SHP77 (cell line): Measurements from ENCODE around the gene DLGAP4.

Experiments used
- DNase-seq, 2 experiments: peaks; one replicate each; lab custom pipeline; 2025; lab: John Stamatoyannopoulos, UW

Gene DLGAP4

GRCh38 chr20:36408219-36408618 is 102.1 kb downstream of the DLGAP4 start:
- peak; percentile 5 to 55 for DNase-seq

DNA sequence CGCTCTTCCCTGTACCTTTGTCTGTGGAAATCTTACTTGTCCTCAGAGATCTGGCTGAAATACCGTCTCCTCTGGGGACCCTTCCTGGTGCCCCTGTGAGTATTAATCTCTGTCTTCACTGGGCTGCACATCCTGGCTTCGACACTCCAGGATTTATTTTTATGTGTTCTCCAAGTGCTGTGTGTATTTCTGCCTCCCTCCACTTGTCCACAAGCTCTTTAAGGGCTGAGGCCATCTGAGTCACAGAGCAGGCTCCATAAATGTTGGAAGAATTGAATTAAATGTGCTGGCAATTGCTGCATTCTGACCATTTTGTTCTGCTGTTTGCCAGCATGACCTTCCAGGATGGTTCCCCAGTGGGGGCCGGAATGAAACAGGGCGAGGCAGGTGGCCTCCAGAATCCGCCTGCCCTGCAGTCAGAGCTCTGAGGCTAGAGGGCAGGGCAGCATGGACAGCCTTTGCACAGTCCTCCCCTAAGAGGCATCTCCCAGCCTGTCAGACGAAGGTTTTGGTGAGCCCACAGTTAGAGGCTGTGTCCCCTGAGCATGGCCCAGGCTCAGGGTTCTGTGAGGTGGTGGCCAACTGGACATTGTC is 105.8 kb downstream of the DLGAP4 start:
- DNase-seq, result no peak

DNA sequence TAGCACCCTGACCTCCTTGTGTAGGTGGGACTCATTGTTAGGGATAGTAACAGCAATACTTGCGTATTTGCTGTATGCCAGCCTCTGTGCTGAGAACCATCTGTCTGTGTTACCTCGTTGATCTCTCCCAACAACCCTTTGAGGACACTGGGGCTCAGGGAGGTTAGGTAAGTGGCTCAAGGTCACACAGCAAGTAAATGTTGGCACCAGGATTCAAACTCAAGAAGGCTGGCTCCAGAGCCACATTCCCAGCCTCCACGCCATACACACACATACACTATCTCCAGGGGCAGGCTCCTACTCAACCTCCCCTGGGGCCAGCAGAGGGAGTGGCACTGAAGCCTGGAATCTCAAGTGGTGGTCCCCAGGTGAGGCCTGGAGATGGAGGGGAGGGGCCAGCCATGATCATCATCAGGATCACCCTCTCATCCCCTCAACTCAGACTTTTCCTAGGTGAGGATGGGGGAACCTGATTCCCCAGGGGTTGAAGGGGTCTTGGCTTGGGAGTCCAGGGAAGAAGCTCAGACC is 109.4 kb downstream of the DLGAP4 start:
- DNase-seq, result no peak

DNA sequence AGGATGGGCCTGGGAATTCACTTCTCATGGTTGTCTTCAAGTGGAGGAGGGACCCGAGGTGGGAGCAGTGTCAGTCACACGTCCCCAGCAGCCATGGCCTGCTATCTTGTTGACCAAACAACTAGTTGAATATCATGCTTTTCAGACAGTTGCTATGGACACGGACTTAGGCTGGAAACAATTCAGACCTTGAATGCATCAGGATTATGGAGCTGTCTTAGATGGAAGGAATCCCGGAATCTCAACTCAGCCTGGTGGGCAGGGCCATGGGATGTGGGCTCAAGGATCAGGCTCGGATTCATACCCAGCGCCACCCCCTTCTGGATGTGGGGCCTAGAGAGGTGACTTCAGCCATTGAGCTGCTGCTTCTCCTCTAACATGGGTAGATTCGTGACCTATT is 112.6 kb downstream of the DLGAP4 start:
- no peak for DNase-seq

DNA sequence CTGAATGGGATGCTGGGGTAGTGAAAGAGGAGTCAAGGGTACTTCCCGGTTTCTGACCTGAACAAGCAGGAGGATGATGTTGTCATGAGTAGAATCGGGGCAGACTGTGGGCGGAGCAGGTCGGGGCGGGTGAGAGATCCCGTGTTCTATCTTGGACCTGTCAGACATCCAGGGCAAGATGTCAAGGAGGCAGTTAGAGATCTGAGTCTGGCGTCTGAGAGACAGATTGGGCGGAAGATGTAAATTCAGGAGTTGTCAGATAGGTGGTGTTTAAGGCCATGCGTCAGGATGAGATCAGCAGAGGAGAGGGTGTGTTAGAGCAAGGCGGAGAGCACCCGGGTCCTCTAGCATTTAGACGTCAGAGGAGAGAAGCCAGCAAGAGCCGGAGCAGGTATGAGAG is 115.5 kb downstream of the DLGAP4 start:
- DNase-seq, result no peak

DNA sequence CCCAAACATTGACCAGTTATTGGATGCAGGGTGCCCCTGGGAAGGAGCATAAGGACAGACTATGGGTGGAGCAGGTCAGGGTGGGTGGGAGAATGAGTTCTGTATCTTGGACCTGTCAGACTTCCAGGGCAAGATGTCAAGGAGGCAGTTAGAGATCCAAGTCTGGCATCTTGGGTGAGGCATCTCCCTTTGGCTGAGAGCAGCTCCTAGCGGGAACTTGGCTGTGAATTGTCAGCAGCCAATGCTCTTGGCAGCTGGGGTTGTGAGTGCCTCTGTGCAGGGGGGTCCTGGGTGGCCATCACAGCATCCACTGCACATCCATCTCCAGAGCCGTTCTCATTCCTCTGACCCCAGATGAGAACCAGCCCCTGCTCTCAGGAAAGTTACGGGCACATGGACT is 118.2 kb downstream of the DLGAP4 start:
- no peak for DNase-seq

- no peak for DNase-seq
Observed at GRCh38 chr20:36425166-36425565, 119.0 kb downstream of the DLGAP4 start.

DNA sequence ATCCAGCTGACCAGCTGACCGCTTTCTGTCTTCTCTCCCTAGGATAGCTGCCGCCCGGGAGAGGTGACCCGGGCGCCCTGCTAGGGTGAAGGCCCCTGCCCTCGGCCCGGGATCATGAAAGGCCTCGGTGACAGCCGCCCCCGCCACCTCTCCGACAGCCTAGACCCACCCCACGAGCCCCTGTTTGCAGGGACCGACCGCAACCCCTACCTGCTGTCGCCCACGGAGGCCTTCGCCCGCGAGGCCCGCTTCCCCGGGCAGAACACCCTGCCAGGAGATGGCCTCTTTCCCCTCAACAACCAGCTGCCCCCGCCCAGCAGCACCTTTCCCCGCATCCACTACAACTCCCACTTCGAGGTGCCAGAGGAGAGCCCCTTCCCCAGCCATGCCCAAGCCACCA is 125.5 kb downstream of the DLGAP4 start:
- no peak for DNase-seq

DNA sequence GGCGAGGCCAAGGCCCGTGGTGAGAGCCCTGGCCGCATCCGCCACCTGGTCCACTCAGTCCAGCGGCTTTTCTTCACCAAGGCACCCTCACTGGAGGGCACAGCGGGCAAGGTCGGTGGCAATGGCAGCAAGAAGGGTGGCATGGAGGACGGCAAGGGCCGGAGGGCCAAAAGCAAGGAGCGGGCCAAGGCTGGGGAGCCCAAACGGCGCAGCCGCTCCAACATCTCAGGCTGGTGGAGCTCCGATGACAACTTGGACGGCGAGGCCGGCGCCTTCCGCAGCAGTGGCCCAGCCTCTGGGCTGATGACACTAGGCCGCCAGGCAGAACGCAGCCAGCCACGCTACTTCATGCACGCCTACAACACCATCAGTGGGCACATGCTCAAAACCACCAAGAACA is 126.0 kb downstream of the DLGAP4 start:
- DNase-seq, result no peak

DNA sequence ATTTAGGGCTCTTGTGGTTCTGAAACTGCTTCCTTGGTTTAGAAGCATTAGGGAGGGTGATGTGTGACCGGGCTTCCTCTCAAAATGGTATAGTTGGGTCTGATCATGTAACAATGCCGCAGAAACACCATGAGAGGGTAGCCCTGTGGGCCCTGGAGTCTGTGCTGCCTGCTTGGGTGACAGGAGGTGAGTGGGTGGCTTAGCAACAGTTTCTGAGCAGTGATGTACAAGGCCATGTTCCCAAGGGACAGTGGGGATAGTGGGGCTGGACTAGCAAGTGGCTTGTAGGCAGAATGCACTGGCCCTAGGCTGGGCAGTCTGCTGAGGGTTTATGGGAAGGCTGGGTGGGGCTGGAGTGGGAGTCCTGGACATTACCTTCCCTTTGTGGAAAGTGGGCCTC is 128.2 kb downstream of the DLGAP4 start:
- DNase-seq, result no peak

DNA sequence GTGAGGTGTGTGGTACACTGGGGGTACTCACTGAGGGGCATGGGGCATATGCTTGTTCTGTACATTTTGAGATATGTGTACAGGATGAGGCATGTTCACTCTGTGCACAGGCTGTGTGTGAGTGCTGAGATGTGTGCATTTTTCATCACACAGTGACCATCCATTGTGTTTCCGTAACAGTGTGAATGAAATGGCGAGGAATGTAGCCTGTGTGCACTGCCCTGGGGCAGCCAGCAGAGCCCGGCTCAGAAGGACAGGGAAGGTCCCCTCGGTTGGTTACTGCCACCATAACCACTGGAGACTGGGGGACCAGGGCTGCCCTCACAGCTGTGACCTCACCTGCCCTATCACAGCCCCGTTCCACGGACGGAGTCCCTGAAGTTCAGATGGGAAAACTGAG is 129.0 kb downstream of the DLGAP4 start:
- no peak for DNase-seq

GRCh38 chr20:36435592-36436541 is 129.7 kb downstream of the DLGAP4 start:
- DNase-seq, result peak; percentile 71 to 75

DNA sequence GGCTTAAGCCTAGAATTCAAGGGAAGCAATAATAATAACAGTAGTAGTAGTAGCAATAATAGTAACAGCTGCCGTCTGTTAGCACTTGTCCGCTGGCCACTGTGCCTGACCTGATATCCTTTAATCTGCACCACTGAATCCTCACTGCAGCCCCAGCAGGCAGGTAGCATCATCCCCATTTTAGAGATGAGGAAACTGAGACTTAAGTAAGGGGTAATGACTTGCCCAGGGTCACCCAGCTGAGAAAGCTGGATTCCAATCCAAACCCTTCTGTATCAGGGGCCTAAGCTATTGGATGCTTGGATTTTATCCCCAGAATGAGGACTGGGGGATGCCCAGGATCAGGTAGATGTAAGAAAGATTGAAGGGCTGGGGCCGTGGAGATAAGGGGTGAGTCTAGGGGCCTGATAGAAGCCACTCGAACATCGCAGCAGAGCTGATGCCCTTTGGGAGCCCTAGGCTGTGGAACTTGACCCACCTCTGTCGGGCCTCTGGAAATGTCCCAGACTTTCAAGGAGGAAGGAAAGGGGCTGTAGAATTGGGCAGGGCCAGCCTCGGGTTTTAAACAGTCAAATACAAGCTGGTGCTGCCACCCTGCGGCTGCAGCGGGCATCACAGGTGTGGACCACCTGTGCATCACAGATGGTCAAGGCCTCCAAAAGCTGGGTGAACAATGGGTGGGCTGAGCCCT is 133.0 kb downstream of the DLGAP4 start:
- peak; percentile 40 to 51 for DNase-seq

DNA sequence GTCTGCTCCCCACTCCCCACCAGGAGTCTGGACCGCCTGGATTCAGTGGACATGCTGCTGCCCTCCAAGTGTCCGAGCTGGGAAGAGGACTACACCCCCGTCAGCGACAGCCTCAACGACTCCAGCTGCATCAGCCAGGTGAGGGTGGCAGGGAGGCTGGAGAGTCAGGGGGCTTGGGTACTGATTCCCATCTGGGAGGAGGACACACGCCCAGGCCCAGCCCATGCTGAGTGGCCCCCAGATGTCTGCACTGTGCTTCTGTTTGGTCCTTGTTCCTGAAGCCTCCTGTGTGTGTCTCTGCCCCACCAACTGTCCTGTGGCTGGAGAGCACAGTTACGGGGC is 133.6 kb downstream of the DLGAP4 start:
- DNase-seq, result no peak

DNA sequence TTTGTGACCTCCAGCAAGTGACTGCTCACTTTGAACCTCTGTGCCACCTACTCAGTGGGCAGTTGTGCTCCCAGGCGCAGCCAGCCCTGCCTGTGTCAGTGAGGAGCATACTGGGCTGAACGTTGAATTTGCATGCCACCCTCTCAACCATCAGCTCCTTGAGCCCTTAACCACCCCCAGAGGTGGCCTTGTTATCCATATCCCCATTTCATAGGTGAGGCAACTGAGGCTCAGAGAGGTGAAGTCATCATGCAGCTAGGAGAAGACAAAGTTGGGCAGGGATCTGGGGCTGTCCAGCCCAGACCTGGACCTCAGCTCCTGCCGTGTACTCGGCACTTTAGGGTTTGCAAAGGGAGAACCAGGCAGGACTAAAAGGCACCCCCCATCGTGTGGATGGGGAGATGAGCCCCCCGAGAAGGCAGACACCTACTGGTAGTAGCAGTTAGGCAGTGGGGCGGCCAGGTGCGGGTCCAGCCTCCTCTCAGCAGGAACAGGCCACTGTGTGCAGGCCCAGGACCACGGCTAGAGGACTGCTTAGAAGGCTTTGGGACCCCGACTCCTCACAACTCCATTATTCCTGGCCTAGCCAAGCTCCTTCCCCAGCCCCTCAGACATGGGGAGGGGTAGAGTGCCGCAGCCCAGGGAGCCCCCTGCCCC is 134.4 kb downstream of the DLGAP4 start:
- no peak for DNase-seq

DNA sequence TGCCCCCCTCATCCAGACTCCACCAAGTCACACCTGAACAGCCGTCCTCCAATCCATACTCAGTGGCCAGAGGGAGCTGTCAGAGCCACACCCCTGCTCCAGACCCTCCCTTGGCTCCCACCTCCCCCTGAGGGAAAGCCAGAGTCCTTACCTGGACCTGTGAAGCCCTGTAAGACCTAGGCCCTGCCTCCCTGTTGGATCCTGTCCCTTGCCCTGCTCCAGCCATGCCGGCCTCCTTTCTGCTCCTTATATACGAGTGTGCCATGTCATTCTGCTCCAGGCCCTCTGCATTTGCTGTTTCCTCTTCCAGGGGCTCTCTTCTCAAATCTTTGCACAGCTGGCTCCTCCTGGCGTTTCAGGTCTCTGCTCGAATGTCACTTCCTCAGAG is 134.9 kb downstream of the DLGAP4 start:
- peak in 1 of 2 experiments; percentile 30 for DNase-seq

GRCh38 chr20:36441416-36441815 is 135.3 kb downstream of the DLGAP4 start:
- no peak for DNase-seq

DNA sequence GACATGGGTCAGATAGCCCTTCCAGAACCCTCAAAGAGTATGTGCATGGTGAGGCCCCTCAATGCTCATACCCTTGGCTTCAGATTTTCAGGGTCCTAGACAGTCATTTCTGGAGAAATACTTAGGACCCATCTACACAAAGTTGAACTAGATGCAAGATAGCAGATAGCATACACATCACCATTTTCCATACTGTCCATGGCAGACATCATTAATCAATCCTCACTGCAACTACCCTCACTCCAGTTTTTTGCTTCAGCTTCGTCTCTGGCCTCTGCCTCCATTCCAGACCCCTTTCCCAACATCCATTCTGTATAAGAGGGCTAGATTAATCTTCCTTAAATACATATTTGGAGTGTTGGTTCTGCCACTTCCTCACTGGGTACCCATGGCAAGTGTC is 139.7 kb downstream of the DLGAP4 start:
- DNase-seq, result no peak

DNA sequence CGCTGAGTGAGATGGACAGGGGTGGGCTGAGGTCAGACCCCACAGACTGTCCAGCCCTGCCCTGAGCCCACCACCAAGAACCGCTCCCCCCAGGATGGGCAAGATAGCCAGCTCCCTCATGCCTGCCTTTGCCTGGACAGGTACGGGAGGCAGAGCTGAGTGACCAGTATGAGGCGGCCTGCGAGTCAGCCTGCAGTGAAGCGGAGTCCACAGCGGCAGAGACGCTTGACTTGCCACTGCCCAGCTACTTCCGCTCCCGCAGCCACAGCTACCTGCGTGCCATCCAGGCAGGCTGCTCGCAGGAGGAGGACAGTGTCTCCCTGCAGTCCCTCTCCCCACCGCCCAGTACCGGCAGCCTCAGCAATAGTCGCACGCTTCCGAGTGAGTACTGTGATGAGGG is 140.4 kb downstream of the DLGAP4 start:
- DNase-seq, result no peak

GRCh38 chr20:36447101-36447500 is 141.0 kb downstream of the DLGAP4 start:
- no peak for DNase-seq

- DNase-seq, result no peak
Observed at GRCh38 chr20:36449663-36450062, 143.5 kb downstream of the DLGAP4 start.

GRCh38 chr20:36454332-36454697 is 148.2 kb downstream of the DLGAP4 start:
- no peak for DNase-seq
